GM12864 (cell line): Measurements from ENCODE around the gene ADM5.

Experiments
- DNase-seq: peaks from one replicate; pipeline ENCODE4 v3.0.0-alpha.2; 2011; ENCODE audit warnings: low read depth
- H3K4me3 ChIP-seq: 2 replicates; pipeline ENCODE4 v1.5.1; 2011; ENCODE audit warnings: mild to moderate bottlenecking, low read depth, low read length, control low read depth
- CTCF ChIP-seq: IDR thresholded peaks from 2 replicates; pipeline ENCODE4 v1.5.1; 2011; ENCODE audit warnings: low read depth, mild to moderate bottlenecking, moderate library complexity, low read length, control low read depth, inconsistent platforms; ENCODE audit errors: missing control alignments

ADM5 gene

DNA sequence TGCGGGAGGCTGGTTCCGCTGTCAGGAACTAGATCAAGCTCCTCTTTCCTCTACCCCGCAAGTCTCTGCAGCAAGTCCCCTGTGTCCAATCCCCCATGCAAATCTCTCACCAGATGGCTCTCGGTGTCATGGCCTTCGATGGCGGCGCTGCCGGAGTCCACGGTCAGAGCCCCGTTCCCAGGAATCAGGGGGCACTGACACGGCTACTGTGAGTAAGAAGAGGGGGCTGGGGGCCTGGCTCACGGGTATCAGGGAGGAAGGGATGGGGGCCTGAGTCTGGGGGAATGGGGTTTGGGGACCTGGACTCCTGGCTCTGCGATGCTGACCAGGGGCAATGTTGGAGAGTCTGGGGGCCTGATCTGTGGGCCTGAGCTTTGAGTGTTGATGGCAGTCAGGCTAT, 43.4 kb upstream of the ADM5 start:
- no peak overlapping the region for H3K4me3 ChIP-seq
- no peak for DNase-seq
- TF ChIP-seq CTCF, result no peak

DNA sequence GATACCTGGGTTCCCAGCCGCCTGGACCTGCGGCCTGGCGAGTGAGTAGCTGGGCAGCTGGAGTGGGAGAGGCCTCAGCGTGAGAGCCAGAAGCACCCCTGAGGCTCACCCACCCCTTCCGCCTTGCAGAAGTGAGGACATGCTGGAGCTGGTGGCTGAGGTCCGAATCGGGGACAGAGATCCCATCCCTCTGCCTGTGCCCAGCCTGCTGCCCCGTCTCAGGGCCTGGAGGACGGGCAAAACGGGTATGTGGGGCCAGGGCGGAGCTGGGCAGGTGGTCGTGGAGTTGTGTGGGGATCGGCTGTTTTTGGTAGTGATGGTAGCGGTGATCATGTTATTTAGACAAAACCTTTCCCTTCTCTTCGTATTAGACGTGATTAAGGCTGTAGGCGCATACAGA, 42.8 kb upstream of the ADM5 start:
- no peak for TF ChIP-seq CTCF
- H3K4me3 ChIP-seq, result no peak overlapping the region
- DNase-seq, result no peak

DNA sequence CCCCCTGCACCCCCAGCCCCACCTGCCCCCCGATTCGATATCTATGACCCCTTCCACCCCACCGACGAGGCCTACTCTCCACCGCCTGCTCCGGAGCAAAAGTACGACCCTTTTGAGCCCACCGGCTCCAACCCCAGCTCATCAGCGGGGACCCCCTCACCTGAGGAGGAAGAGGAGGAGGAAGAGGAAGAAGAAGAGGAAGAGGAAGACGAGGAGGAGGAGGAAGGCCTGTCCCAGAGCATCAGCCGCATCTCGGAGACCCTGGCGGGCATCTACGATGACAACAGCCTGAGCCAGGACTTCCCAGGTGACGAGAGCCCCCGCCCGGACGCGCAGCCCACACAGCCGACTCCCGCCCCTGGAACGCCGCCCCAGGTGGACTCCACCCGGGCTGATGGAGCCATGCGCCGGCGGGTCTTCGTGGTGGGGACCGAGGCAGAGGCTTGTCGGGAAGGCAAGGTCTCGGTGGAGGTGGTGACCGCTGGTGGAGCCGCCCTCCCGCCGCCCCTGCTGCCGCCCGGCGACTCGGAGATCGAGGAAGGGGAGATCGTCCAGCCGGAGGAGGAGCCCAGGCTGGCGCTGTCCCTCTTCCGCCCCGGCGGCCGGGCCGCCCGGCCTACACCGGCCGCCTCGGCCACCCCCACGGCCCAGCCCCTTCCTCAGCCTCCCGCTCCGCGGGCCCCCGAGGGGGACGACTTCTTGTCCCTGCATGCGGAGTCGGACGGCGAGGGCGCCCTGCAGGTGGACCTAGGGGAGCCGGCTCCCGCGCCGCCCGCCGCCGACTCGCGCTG, 38.2 kb upstream of the ADM5 start:
- DNase-seq, result no peak
- no peak overlapping the region for H3K4me3 ChIP-seq
- no peak for TF ChIP-seq CTCF

DNA sequence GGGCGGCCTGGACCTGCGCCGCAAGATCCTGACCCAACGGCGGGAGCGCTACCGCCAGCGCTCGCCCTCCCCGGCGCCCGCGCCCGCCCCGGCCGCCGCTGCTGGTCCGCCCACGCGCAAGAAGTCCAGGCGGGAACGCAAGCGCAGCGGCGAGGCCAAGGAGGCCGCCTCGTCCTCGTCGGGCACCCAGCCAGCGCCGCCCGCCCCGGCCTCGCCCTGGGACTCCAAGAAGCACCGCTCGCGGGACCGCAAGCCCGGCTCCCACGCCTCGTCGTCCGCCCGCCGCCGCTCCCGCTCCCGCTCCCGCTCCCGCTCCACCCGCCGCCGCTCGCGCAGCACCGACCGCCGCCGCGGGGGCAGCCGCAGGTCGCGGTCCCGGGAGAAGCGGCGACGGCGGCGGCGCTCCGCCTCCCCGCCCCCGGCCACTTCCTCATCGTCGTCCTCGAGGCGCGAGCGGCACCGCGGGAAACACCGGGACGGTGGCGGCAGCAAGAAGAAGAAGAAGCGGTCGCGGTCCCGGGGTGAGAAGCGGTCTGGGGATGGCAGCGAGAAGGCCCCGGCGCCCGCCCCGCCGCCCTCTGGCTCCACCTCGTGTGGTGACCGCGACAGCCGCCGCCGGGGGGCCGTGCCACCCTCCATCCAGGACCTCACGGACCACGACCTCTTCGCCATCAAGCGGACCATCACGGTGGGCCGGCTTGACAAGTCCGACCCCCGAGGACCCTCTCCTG, 37.4 kb upstream of the ADM5 start:
- no peak for DNase-seq

GRCh38 chr19:49652551-49653465, 36.6 kb upstream of the ADM5 start:
- no peak for DNase-seq
- no peak overlapping the region for H3K4me3 ChIP-seq
- TF ChIP-seq CTCF, result no peak

More for the DNA sequence above, 37.4 kb upstream of the ADM5 start:
- no peak for TF ChIP-seq CTCF
- no peak overlapping the region for H3K4me3 ChIP-seq

DNA sequence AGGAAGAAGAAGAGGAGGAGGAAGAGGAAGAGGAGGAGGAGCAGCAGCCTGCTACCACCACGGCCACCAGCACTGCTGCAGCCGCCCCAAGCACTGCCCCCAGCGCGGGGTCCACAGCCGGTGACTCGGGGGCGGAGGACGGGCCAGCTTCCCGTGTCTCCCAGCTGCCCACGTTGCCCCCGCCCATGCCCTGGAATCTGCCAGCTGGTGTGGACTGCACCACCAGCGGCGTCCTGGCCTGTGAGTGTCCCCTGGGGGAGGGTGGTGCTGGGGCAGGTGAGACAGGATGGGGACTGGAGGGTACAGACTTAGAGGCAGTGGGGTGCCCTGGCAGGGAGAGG, 36.0 kb upstream of the ADM5 start:
- DNase-seq, result no peak
- no peak for TF ChIP-seq CTCF
- H3K4me3 ChIP-seq, result no peak overlapping the region
